Tibial nerve (tissue), 4 donors: ENCODE results near the gene AOAH. TPM values are rescaled to one million over a fixed set of nuclear protein-coding genes. Genes with fewer than 3 reads are reported as not detected.

Source experiments
- DNase-seq, 2 donors: peaks; one replicate each; pipeline ENCODE4 v3.0.0-alpha.2; 2019; ENCODE audit warnings: low spot score in 2 of 2
- H3K27ac ChIP-seq, 4 donors: fragments of 200-600 bp; sonication (generic) in 3 of 4; one replicate each; pipeline ENCODE4 v1.5.1; 2017 to 2019; ENCODE audit warnings: mild to moderate bottlenecking in 1 of 4
- H3K27me3 ChIP-seq, 2 donors: fragments of 200-600 bp; sonication (generic) in 1 of 2; one replicate each; pipeline versions ENCODE4 v1.5.1 to v1.6.0; 2017 to 2019
- H3K36me3 ChIP-seq, 3 donors: fragments of 200-600 bp; sonication (generic); one replicate each; pipeline ENCODE4 v1.5.1; 2018 to 2019
- H3K4me1 ChIP-seq, 4 donors: fragments of 200-600 bp; sonication (generic) in 3 of 4; one replicate each; pipeline ENCODE4 v1.5.1; 2017 to 2019
- H3K4me3 ChIP-seq, 4 donors: fragments of 200-600 bp; sonication (generic) in 3 of 4; one replicate each; pipeline ENCODE4 v1.5.1; 2017 to 2019; ENCODE audit warnings: mild to moderate bottlenecking in 1 of 4, moderate library complexity in 1 of 4
- H3K9me3 ChIP-seq, 4 donors: fragments of 200-600 bp; sonication (generic) in 3 of 4; one replicate each; pipeline ENCODE4 v1.5.1; 2017 to 2019
- EP300 ChIP-seq, 2 donors: sonication (generic); formaldehyde crosslinking; IDR thresholded peaks; one replicate each; pipeline ENCODE4 v1.6.1; 2017; ENCODE audit warnings: antibody characterized with exemption in 2 of 2, mild to moderate bottlenecking in 1 of 2
- POLR2A ChIP-seq, 2 donors: fragments of 450-650 bp; IDR thresholded peaks; one replicate each; pipeline ENCODE4 v1.6.1; 2017; ENCODE audit warnings: antibody characterized with exemption in 2 of 2, mild to moderate bottlenecking in 2 of 2, moderate library complexity in 2 of 2
- WGBS, 2 donors: methylation state at CpG; one replicate each; pipeline ENCODE4 v1.1.5; 2018; 5-methylcytosine and 5-hydroxymethylcytosine counted together
- total RNA-seq, 4 donors: library from RNA; depleted of rRNA; stranded (reverse); fragments of >200 nt; gene quantifications; one replicate each; pipeline ENCODE4 v1.1.0, GENCODE V29; 2016
- TF ChIP-seq, protein P1 (sequence below), 5 experiments: fragments of 200-600 bp in 3 of 5; fragments of 450-650 bp in 2 of 5; sonication (generic) in 3 of 5; IDR thresholded peaks; one replicate each; pipeline ENCODE4 v1.5.1; 2016 to 2019; ENCODE audit warnings: antibody characterized with exemption in 5 of 5, mild to moderate bottlenecking in 3 of 5, moderate library complexity in 2 of 5

The AOAH gene
- total RNA-seq, 4 donors from 2014 or later = 7.5 to 17.8 (median 9.1) TPM

GRCh38 chr7:36752026-36752711, 27.9 kb upstream of the AOAH start:
- no peak overlapping the region for H3K4me3 ChIP-seq
- no peaks in the 10 kb centered on the region for H3K36me3 ChIP-seq
- WGBS, 2 donors = 58 to 60% methylated on average over 2 of the region's 2 CpGs
- TF ChIP-seq, protein P1, sequence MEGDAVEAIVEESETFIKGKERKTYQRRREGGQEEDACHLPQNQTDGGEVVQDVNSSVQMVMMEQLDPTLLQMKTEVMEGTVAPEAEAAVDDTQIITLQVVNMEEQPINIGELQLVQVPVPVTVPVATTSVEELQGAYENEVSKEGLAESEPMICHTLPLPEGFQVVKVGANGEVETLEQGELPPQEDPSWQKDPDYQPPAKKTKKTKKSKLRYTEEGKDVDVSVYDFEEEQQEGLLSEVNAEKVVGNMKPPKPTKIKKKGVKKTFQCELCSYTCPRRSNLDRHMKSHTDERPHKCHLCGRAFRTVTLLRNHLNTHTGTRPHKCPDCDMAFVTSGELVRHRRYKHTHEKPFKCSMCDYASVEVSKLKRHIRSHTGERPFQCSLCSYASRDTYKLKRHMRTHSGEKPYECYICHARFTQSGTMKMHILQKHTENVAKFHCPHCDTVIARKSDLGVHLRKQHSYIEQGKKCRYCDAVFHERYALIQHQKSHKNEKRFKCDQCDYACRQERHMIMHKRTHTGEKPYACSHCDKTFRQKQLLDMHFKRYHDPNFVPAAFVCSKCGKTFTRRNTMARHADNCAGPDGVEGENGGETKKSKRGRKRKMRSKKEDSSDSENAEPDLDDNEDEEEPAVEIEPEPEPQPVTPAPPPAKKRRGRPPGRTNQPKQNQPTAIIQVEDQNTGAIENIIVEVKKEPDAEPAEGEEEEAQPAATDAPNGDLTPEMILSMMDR (IDR thresholded peaks at IDR 0.05) = no peak
- TF ChIP-seq POLR2A (IDR thresholded peaks at IDR 0.05) (no peak), EP300 (IDR thresholded peaks at IDR 0.05) (no peak)
- H3K27ac ChIP-seq = no peak overlapping the region
- no peak for DNase-seq
- no peaks in the 10 kb centered on the region for H3K27me3 ChIP-seq
- H3K9me3 ChIP-seq = no peaks in the 10 kb centered on the region
- no peaks in the 10 kb centered on the region for H3K4me1 ChIP-seq

- WGBS, 2 donors = 73 to 86% methylated on average over 5 of the region's 5 CpGs
- Histone ChIP-seq H3K27me3 (no peaks in the 10 kb centered on the region), H3K36me3 (no peaks in the 10 kb centered on the region), H3K9me3 (no peaks in the 10 kb centered on the region), H3K4me3 (no peak overlapping the region), H3K27ac (no peak overlapping the region), H3K4me1 (no peaks in the 10 kb centered on the region)
- no peak for DNase-seq
- no peak for TF ChIP-seq POLR2A (IDR thresholded peaks at IDR 0.05)
- TF ChIP-seq EP300 (IDR thresholded peaks at IDR 0.05) = no peak
- TF ChIP-seq, protein P1 (IDR thresholded peaks at IDR 0.05) = no peak
Observed at GRCh38 chr7:36750451-36750850, 26.2 kb upstream of the AOAH start.

- H3K36me3 ChIP-seq = no peaks in the 10 kb centered on the region
- DNase-seq = no peak
- no peaks in the 10 kb centered on the region for H3K4me1 ChIP-seq
- 62 to 68% methylated on average over 2 of the region's 2 CpGs for WGBS, 2 donors
- no peaks in the 10 kb centered on the region for H3K27me3 ChIP-seq
- H3K9me3 ChIP-seq = no peaks in the 10 kb centered on the region
- peak in 1 of 2 donors; percentile 40 for TF ChIP-seq EP300 (IDR thresholded peaks at IDR 0.05)
- TF ChIP-seq, protein P1 (IDR thresholded peaks at IDR 0.05) = no peak
- TF ChIP-seq POLR2A (IDR thresholded peaks at IDR 0.05) = no peak
- no peak overlapping the region for H3K4me3 ChIP-seq
- H3K27ac ChIP-seq = peak overlapping the region in 1 of 4 donors; percentile 43
Observed at GRCh38 chr7:36749282-36749960, 25.1 kb upstream of the AOAH start.

GRCh38 chr7:36748017-36748487, 23.8 kb upstream of the AOAH start:
- no peak overlapping the region for H3K27ac ChIP-seq
- H3K9me3 ChIP-seq = no peaks in the 10 kb centered on the region
- 91 to 92% methylated on average over 7 of the region's 7 CpGs for WGBS, 2 donors
- TF ChIP-seq EP300 (IDR thresholded peaks at IDR 0.05) = no peak
- TF ChIP-seq POLR2A (IDR thresholded peaks at IDR 0.05) = no peak
- TF ChIP-seq, protein P1 (IDR thresholded peaks at IDR 0.05) = no peak
- no peak for DNase-seq
- H3K36me3 ChIP-seq = no peaks in the 10 kb centered on the region
- no peak overlapping the region for H3K4me3 ChIP-seq
- H3K4me1 ChIP-seq = no peaks in the 10 kb centered on the region
- H3K27me3 ChIP-seq = no peaks in the 10 kb centered on the region
